NT2/D1 (cell line): ENCODE measurements around the gene AGBL5.

Experiments
- DNase-seq: peaks from one replicate; pipeline ENCODE4 v3.0.0-alpha.2; 2011; ENCODE audit warnings: low read depth, low spot score
- H3K27me3 ChIP-seq: 2 replicates; pipeline ENCODE4 v1.6.0; 2011; ENCODE audit warnings: mild to moderate bottlenecking; ENCODE audit not compliant: insufficient read length, insufficient read depth
- H3K36me3 ChIP-seq: 2 replicates; pipeline ENCODE4 v1.6.1; 2011; ENCODE audit warnings: mild to moderate bottlenecking, low read length, mixed read lengths; ENCODE audit not compliant: insufficient read depth, insufficient read length
- H3K4me1 ChIP-seq: 2 replicates; pipeline ENCODE4 v1.5.1; 2011; ENCODE audit not compliant: insufficient read depth, insufficient read length
- H3K4me3 ChIP-seq: 2 replicates; pipeline ENCODE4 v1.5.1; 2011; ENCODE audit warnings: low read depth; ENCODE audit not compliant: insufficient read length
- H3K9ac ChIP-seq: 2 replicates; pipeline ENCODE4 v1.6.0; 2011; ENCODE audit warnings: low read depth; ENCODE audit not compliant: insufficient read length
- H3K9me3 ChIP-seq: 2 replicates; pipeline ENCODE4 v1.5.1; 2011; ENCODE audit warnings: mild to moderate bottlenecking, low read length; ENCODE audit not compliant: insufficient read depth
- SUZ12 ChIP-seq: IDR thresholded peaks from 2 replicates; pipeline ENCODE4 v1.6.1; 2011; ENCODE audit not compliant: insufficient read length, insufficient read depth; ENCODE audit errors: extremely low read depth
- YY1 ChIP-seq: IDR thresholded peaks from 2 replicates; pipeline ENCODE4 v1.6.1; 2011; ENCODE audit not compliant: insufficient read length, insufficient read depth
- ZNF274 ChIP-seq: IDR thresholded peaks from 2 replicates; pipeline ENCODE4 v1.6.1; 2011; ENCODE audit warnings: mild to moderate bottlenecking, low read depth, low read length

Gene AGBL5

DNA sequence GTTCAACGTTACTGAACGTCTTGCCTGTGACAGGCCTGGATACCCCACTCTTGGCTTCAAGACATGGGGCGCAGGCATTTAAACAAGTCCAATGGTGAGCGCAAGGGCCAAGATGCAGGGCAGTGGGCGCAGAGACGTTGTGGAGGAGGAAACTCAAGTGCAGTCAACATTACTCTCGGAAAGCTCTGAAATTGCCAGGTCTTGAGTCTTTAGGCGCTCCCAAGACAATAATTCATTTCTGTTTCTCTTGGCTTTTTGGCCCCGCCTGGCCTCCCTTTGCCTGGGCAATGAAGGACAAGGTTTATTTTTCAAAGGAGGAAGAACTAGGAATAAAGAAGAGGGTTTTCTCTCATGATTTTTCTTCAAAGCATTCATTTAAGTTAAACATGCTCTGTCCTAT lies 32.0 kb upstream of the AGBL5 start:
- H3K9ac ChIP-seq, result no peak overlapping the region
- H3K36me3 ChIP-seq, result peaks cover 25% of the 10 kb centered on the region
- no peaks in the 10 kb centered on the region for H3K27me3 ChIP-seq
- no peak for TF ChIP-seq YY1
- TF ChIP-seq ZNF274, result no peak
- no peak for DNase-seq
- no peak overlapping the region for H3K4me3 ChIP-seq
- peaks cover 2% of the 10 kb centered on the region; the same call in 1 of the 2 replicates for H3K9me3 ChIP-seq
- peaks cover 9% of the 10 kb centered on the region for H3K4me1 ChIP-seq

DNA sequence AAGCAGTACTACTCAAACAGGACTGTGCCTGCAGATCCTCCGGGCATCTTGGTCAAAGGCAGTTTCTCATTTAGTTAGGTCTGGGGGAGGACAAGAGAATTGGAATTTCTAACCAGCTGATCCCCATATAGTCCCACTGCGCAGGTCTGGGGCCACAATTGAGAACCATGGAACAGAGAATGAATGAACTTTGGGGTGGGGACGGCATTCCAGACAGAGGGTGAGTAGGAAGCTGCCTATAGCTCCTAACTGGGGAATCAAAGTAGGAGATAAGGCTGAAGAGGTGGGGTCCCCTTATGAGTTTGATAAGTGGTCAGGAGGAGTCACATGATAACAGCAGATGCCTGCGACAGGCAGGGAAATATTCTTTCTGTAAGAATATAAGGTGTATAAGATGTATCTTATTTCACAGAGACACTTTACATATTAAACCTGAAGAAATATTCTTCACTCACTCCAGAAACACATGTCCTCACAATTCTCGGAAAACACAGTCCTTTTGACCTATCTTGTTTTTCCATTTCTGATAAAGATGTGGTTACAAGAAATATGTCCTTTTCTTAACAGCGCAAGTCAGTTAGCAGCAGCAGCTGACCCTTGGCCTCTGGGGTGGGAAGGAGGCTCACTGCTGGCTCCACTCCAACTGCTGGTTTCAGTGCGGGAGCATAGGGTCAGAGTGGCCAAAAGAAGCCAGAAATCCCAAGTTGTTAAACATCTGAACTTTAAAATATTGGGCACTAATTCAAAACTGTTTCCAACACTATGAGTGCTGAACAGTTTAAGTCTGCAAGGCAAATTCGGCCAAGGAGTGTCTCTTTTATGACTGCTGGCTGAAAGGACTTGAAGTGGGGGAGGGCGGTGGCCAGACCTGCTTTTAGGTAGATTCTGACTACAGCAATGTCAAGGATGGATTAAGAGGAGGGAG lies 31.3 kb upstream of the AGBL5 start:
- Histone ChIP-seq H3K9ac (no peak overlapping the region), H3K9me3 (no peaks in the 10 kb centered on the region), H3K4me3 (no peak overlapping the region), H3K27me3 (no peaks in the 10 kb centered on the region), H3K4me1 (peaks cover 10% of the 10 kb centered on the region), H3K36me3 (peaks cover 26% of the 10 kb centered on the region)
- no peak for TF ChIP-seq ZNF274
- TF ChIP-seq SUZ12, result no peak
- no peak for DNase-seq

DNA sequence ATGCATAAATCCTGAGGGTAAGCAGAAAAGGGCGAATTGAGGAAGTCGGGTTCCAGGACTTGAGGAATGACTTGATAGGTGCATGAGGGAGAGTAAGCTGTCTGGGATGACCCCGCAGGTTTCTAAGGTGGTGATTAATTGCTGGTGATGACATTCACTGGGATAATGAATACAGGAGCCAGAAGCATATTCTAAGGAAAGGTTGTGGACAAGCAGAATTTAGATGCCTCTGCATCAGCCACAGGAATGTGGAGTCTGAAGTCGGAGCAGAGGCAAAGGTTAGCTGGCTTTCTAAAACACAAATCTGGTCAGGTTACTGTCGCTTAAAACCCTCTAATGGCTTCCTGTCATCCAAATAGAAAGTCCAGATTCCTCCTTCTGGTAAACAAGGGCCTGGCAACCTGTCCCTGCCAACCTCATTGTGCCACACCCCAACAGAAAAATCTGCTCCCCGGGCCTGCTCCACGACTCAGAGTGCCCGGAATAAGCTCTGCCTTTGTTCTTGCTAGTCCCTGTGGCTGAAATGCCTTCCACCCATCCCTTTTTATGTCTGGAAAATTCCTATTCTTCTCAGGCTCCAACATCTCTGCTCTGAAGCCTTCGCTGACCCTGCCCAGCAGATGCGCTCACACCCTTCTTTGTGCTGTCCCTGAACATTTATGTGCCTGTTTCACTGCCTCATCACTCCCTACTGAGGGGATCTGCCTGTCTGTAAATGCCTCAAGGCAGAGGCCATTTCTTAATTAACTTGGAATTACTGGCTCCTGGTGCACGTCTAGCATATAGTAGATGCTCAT lies 30.0 kb upstream of the AGBL5 start:
- no peak for DNase-seq
- Histone ChIP-seq H3K4me1 (peaks cover 10% of the 10 kb centered on the region), H3K9ac (no peak overlapping the region), H3K36me3 (peaks cover 35% of the 10 kb centered on the region), H3K9me3 (no peaks in the 10 kb centered on the region), H3K27me3 (no peaks in the 10 kb centered on the region), H3K4me3 (no peak overlapping the region)
- TF ChIP-seq ZNF274 (no peak), YY1 (no peak), SUZ12 (no peak)

DNA sequence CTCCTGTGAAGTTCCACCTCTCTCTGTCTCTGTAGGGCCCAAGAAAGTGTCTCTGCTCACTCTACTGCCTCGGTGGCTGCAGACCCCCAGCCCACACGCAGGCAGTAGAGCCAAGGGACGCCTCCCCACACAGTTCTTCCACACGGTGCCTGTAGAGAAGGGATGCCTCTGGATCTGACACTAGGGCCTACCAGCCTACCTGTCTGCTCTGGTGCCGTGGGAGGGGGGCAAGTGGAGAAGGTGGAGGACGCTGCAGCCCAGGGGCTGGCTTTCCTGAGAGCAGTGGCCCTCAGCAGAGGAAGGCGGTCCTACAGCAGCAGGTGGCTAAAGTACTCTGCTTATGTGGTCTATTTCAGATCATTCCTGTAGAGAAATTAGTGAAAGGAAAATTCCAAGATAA lies 27.7 kb upstream of the AGBL5 start:
- H3K9ac ChIP-seq, result no peak overlapping the region
- TF ChIP-seq SUZ12, result no peak
- TF ChIP-seq YY1, result no peak
- no peak for TF ChIP-seq ZNF274
- H3K9me3 ChIP-seq, result no peaks in the 10 kb centered on the region
- DNase-seq, result no peak
- no peaks in the 10 kb centered on the region for H3K27me3 ChIP-seq
- H3K36me3 ChIP-seq, result peaks cover 35% of the 10 kb centered on the region
- H3K4me3 ChIP-seq, result no peak overlapping the region
- peaks cover 8% of the 10 kb centered on the region for H3K4me1 ChIP-seq

DNA sequence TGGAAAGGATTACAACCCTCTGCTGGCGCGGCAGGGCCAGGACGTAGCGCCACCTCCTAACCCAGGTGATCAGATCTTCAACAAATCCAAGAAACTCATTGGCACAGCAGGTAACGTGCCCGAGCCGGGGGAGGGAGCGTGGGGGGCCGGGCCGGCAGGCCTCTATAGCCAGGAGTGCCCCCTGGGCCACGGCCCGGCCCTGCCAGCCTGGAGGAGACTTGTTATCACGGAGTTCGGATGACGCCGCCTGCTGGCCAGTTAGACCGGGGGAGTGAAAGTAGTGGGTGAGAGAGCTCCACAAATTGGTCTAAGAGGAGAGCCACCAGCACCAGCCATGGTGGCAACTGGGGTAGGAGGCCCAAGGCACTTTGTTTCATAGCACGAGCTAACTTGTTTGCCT lies 27.3 kb upstream of the AGBL5 start:
- H3K9ac ChIP-seq, result no peak overlapping the region
- H3K36me3 ChIP-seq, result peaks cover 39% of the 10 kb centered on the region
- TF ChIP-seq ZNF274, result no peak
- no peak for TF ChIP-seq SUZ12
- TF ChIP-seq YY1, result no peak

DNA sequence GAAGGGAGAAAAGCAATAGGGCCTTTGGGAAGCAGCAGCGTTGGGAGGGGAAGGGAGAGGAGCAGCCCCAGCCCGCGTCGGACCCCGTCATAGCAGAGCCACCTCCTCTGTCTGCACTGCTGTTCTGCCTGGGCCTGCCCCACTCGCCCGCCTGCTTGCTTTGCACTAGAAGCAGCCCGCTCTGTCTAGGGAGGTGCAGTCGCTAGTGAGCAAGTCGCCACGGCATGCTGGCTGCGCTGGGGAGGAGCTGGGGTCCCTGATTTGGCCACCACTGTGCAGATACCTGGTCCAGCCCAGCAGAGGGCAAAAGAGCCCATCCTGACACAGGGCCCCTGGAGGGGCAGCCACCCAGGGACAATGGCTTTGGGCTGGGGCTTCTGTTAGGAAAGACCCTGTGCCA lies 26.7 kb upstream of the AGBL5 start:
- H3K9ac ChIP-seq, result no peak overlapping the region
- H3K27me3 ChIP-seq, result no peaks in the 10 kb centered on the region
- peaks cover 45% of the 10 kb centered on the region for H3K36me3 ChIP-seq
- no peak overlapping the region for H3K4me3 ChIP-seq
- no peaks in the 10 kb centered on the region for H3K9me3 ChIP-seq
- no peak for TF ChIP-seq ZNF274
- TF ChIP-seq YY1, result no peak
- TF ChIP-seq SUZ12, result no peak
- peaks cover 8% of the 10 kb centered on the region for H3K4me1 ChIP-seq
- DNase-seq, result no peak

More for the DNA sequence above, 27.3 kb upstream of the AGBL5 start:
- H3K4me3 ChIP-seq, result no peak overlapping the region
- no peak for DNase-seq
- H3K27me3 ChIP-seq, result no peaks in the 10 kb centered on the region
- peaks cover 8% of the 10 kb centered on the region for H3K4me1 ChIP-seq
- no peaks in the 10 kb centered on the region for H3K9me3 ChIP-seq

DNA sequence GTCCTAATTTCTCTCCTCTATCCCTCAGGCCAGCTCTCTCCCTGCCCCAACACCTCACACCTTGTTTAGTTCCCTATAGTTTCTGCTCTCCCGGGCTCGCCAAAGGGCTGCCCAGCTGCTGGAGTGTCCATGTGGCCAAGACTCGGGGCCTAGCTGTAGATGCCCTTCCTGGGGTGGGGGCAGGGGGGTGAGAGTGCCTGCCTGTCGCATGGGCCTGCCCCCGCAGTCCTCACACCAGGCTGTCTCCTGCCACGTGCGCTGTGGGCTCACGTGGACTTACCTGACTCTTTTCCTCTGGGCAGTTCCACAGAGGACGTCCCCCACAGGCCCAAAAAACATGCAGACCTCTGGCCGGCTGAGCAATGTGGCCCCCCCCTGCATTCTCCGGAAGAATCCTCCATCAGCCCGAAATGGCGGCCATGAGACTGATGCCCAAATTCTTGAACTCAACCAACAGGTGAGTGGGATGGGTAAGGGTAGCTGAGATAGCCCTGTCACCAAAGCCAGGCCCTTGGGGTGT lies 26.1 kb upstream of the AGBL5 start:
- Histone ChIP-seq H3K27me3 (no peaks in the 10 kb centered on the region), H3K4me1 (peaks cover 7% of the 10 kb centered on the region), H3K4me3 (no peak overlapping the region), H3K9ac (no peak overlapping the region), H3K9me3 (no peaks in the 10 kb centered on the region), H3K36me3 (peaks cover 50% of the 10 kb centered on the region)
- no peak for DNase-seq
- no peak for TF ChIP-seq YY1
- no peak for TF ChIP-seq ZNF274
- no peak for TF ChIP-seq SUZ12
